ENCODE data around the gene TRIM50.

Gene TRIM50

GRCh38 chr7:73358590-73359275 lies 30.9 kb upstream of the TRIM50 start:
- ATAC-seq (ENCODE audit: low read depth): no peak
- Mint-ChIP-seq H3K4me3 (no peak overlapping the region), H3K36me3 (no peaks in the 10 kb centered on the region), H3K4me1 (peaks cover 5% of the 10 kb centered on the region), H3K9me3 (no peaks in the 10 kb centered on the region), H3K27me3 (peaks cover 12% of the 10 kb centered on the region), H3K27ac (no peak overlapping the region)
- DNase-seq (ENCODE audit: low spot score in 2 of 2): no peak

DNA sequence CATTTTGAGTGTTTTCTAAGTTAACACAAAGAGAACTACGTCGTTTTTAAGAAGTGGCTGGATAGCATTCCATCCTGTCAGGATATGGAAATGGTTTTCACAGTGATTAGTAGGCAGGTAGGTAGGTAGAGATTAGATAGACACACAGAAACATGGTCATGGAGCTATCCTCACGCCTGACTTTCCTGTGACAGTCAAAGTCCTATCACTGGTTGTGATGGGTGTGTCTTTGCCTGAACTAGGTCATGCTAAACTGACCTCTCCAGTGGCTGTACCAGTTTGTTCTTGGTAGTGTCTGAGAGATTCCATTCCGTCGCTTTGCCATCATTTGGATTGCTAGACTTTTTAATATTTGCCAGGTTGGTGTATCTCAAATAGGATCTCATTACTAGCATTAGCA lies 28.3 kb upstream of the TRIM50 start:
- Mint-ChIP-seq H3K9me3 (peaks cover 5% of the 10 kb centered on the region), H3K4me3 (no peak overlapping the region), H3K36me3 (peaks cover 3% of the 10 kb centered on the region), H3K27me3 (peaks cover 10% of the 10 kb centered on the region), H3K4me1 (peaks cover 5% of the 10 kb centered on the region), H3K27ac (no peak overlapping the region)
- DNase-seq (ENCODE audit: low spot score in 2 of 2): no peak
- ATAC-seq (ENCODE audit: low read depth): no peak

DNA sequence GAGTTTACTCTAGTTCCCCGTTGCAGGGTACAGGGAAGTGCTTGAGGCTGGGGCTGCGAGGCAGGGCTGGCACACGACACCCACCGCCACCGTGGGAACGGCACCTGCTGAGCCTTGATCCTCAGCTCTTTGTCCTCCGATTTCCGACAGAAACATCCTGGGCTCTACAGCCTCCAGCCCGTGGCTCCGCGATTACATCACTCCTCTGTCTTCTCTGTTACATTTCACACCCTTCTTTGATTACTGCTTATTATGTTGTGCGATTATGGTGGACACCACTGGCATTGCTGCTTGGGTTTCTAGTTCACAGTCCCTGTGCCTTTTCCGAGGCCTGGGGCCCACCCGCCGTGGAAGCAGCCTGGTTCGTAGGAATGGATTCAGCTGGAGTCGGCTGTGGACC lies 26.9 kb upstream of the TRIM50 start:
- no peak overlapping the region for H3K4me3 Mint-ChIP-seq
- peaks cover 3% of the 10 kb centered on the region for H3K36me3 Mint-ChIP-seq
- H3K27me3 Mint-ChIP-seq: peaks cover 6% of the 10 kb centered on the region
- no peak for ATAC-seq (ENCODE audit: low read depth)
- peaks cover 5% of the 10 kb centered on the region for H3K9me3 Mint-ChIP-seq
- no peak overlapping the region for H3K27ac Mint-ChIP-seq
- H3K4me1 Mint-ChIP-seq: peaks cover 5% of the 10 kb centered on the region
- DNase-seq (ENCODE audit: low spot score in 2 of 2): no peak

DNA sequence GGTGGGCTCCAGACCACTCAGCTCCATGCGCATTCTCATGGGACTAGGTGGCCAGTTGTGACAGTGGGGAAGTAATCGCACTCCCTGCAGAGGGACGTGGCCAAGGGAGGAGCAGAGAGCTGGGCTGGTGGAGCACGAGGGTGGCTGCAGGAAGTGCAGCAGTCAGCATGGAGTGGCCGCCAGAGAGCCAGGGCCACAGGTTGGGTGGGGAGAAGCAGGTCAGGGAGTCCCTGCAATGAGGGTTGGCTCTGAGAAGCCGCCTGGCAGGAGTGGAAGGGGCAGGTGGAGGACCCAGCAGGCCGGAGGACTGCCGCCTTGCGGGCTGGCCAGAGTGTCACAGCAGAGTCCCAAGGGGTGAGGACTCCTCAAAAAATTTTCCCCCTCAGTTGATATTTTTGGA lies 26.3 kb upstream of the TRIM50 start:
- no peak overlapping the region for H3K4me3 Mint-ChIP-seq
- H3K27ac Mint-ChIP-seq: no peak overlapping the region

DNA sequence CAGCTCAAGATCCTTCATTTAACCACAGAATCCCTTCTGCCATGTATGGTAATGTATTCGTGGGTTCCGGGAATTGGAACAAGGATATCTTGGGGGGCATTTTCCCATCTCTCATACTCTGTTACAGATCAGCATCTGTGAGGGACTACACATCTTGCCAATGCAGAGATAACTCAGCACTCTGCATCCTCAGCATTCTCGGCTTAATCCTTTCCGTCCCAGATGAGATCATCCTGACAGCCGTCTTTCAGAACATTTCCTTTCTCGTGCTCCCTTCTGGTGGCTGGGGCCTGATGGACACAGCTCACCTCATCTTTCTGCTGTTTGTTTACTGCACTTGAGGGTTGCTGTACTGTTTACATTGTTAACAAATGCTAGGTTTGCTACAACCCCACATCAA lies 25.4 kb upstream of the TRIM50 start:
- peaks cover 3% of the 10 kb centered on the region for H3K36me3 Mint-ChIP-seq
- DNase-seq (ENCODE audit: low spot score in 2 of 2) (no peak), ATAC-seq (ENCODE audit: low read depth) (no peak)
- H3K9me3 Mint-ChIP-seq: peaks cover 5% of the 10 kb centered on the region
- H3K27ac Mint-ChIP-seq: no peak overlapping the region
- no peaks in the 10 kb centered on the region for H3K4me1 Mint-ChIP-seq
- H3K27me3 Mint-ChIP-seq: peaks cover 1% of the 10 kb centered on the region
- H3K4me3 Mint-ChIP-seq: no peak overlapping the region

More for the DNA sequence above, 26.3 kb upstream of the TRIM50 start:
- Mint-ChIP-seq H3K36me3 (peaks cover 3% of the 10 kb centered on the region), H3K9me3 (peaks cover 5% of the 10 kb centered on the region), H3K27me3 (peaks cover 1% of the 10 kb centered on the region), H3K4me1 (peaks cover under 1% of the 10 kb centered on the region)
- no peak for DNase-seq (ENCODE audit: low spot score in 2 of 2)
- ATAC-seq (ENCODE audit: low read depth): no peak

GRCh38 chr7:73352784-73353183 lies 24.9 kb upstream of the TRIM50 start:
- DNase-seq (ENCODE audit: low spot score in 2 of 2) (no peak), ATAC-seq (ENCODE audit: low read depth) (no peak)
- peaks cover 5% of the 10 kb centered on the region for H3K9me3 Mint-ChIP-seq
- no peak overlapping the region for H3K27ac Mint-ChIP-seq
- peaks cover 2% of the 10 kb centered on the region for H3K27me3 Mint-ChIP-seq
- H3K36me3 Mint-ChIP-seq: peaks cover 3% of the 10 kb centered on the region
- no peaks in the 10 kb centered on the region for H3K4me1 Mint-ChIP-seq
- H3K4me3 Mint-ChIP-seq: no peak overlapping the region

- H3K27me3 Mint-ChIP-seq: peaks cover 2% of the 10 kb centered on the region
- H3K27ac Mint-ChIP-seq: no peak overlapping the region
- ATAC-seq (ENCODE audit: low read depth) (no peak), DNase-seq (ENCODE audit: low spot score in 2 of 2) (no peak)
- H3K4me1 Mint-ChIP-seq: no peaks in the 10 kb centered on the region
- H3K36me3 Mint-ChIP-seq: peaks cover 3% of the 10 kb centered on the region
- no peak overlapping the region for H3K4me3 Mint-ChIP-seq
- H3K9me3 Mint-ChIP-seq: peaks cover 5% of the 10 kb centered on the region
Measured at GRCh38 chr7:73351447-73352167, 23.7 kb upstream of the TRIM50 start.

GRCh38 chr7:73350306-73351068 lies 22.6 kb upstream of the TRIM50 start:
- no peaks in the 10 kb centered on the region for H3K4me1 Mint-ChIP-seq
- ATAC-seq (ENCODE audit: low read depth) (no peak), DNase-seq (ENCODE audit: low spot score in 2 of 2) (no peak)
- peaks cover 2% of the 10 kb centered on the region for H3K27me3 Mint-ChIP-seq
- no peak overlapping the region for H3K27ac Mint-ChIP-seq
- H3K4me3 Mint-ChIP-seq: no peak overlapping the region
- peaks cover 3% of the 10 kb centered on the region for H3K36me3 Mint-ChIP-seq
- peaks cover 5% of the 10 kb centered on the region for H3K9me3 Mint-ChIP-seq

DNA sequence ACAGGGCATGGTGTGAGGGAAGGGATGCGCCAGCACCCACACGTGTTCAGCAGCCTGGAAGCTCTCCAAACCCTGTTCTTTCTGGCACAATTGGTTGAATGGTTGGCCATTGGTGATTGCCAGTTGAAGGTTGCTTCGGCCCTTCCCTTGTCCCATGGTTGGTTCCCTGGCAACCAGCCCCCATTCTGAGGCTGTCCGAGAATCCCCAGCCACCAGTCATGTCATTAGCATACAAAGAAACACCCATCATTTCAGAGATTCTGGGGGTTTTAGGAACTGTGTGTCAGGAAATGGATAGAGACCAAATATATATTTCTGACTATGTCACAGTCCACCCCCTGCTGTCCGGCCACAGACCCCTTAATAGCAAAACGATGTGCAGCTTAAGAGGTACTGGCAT lies 21.9 kb upstream of the TRIM50 start:
- ATAC-seq (ENCODE audit: low read depth) (no peak), DNase-seq (ENCODE audit: low spot score in 2 of 2) (no peak)
- peaks cover 2% of the 10 kb centered on the region for H3K27me3 Mint-ChIP-seq
- H3K36me3 Mint-ChIP-seq: peaks cover 3% of the 10 kb centered on the region
- no peak overlapping the region for H3K4me3 Mint-ChIP-seq
- peaks cover 5% of the 10 kb centered on the region for H3K9me3 Mint-ChIP-seq
- no peaks in the 10 kb centered on the region for H3K4me1 Mint-ChIP-seq
- H3K27ac Mint-ChIP-seq: no peak overlapping the region

DNA sequence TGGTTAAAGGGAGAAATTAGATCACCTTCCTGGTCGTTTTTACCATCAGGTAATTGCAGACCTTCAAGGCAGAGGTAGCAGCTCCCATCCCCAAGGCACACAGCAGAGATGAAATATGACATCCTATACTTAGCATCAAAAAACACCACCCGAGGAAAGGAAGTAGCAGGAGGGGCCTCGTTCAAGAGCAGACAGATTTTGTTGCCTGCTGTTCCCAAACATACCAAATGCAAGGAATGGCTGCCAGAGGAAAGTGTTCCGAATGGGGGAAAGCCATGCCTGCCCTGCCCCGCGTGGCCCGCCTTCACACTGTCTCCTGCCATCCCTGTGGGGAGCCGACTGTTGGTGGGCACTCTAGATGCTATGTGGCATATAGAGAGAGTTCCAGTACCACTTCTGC lies 18.1 kb upstream of the TRIM50 start:
- ATAC-seq (ENCODE audit: low read depth) (no peak), DNase-seq (ENCODE audit: low spot score in 2 of 2) (no peak)
- Mint-ChIP-seq H3K4me3 (no peak overlapping the region), H3K36me3 (no peaks in the 10 kb centered on the region), H3K9me3 (no peaks in the 10 kb centered on the region), H3K27ac (no peak overlapping the region), H3K27me3 (peaks cover 8% of the 10 kb centered on the region), H3K4me1 (no peaks in the 10 kb centered on the region)

GRCh38 chr7:73345538-73345937 lies 17.7 kb upstream of the TRIM50 start:
- no peak for DNase-seq (ENCODE audit: low spot score in 2 of 2)
- no peaks in the 10 kb centered on the region for H3K4me1 Mint-ChIP-seq

DNA sequence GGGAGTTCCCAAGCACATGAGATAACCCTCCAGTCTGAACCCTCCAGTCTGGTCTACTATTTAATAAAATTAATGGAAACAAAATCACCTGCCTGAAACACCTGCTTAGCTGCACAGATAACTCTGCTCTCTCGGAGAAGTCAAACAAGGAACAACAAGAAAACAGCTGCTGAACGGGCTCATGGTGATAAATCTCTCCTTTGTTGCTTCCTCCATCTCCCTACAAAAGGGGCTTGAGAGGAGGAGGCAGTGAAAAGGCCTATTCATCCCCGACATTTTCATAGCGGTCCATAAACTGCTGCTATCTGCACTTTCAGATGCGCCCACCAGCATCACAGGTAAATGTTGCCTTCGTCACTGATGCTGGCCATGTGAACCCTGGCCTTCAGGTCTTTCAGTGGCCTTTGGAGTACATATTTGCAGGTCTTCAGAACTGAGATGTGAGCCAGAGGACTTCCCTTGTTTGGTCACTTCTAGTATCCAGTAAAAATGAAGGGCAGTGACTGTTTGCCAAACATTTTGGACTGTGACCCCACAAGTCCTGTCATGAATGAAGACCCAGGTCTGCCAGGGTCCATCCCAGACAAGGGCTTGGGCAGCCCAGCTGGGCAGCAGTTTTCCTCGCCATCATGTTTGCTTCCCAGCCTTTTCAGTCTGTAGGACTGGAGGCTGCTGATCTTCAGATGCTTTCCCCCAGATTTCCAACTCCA lies 15.9 kb upstream of the TRIM50 start:
- no peak for ATAC-seq (ENCODE audit: low read depth)
- Mint-ChIP-seq H3K9me3 (no peaks in the 10 kb centered on the region), H3K4me1 (peaks cover 3% of the 10 kb centered on the region), H3K27ac (no peak overlapping the region), H3K4me3 (no peak overlapping the region), H3K36me3 (no peaks in the 10 kb centered on the region), H3K27me3 (peaks cover 8% of the 10 kb centered on the region)
- DNase-seq (ENCODE audit: low spot score in 2 of 2): no peak

More at GRCh38 chr7:73345538-73345937, 17.7 kb upstream of the TRIM50 start:
- ATAC-seq (ENCODE audit: low read depth): no peak
- Mint-ChIP-seq H3K36me3 (no peaks in the 10 kb centered on the region), H3K27me3 (peaks cover 8% of the 10 kb centered on the region), H3K9me3 (no peaks in the 10 kb centered on the region), H3K4me3 (no peak overlapping the region), H3K27ac (no peak overlapping the region)

GRCh38 chr7:73342645-73343044 lies 14.8 kb upstream of the TRIM50 start:
- H3K9me3 Mint-ChIP-seq: no peaks in the 10 kb centered on the region
- ATAC-seq (ENCODE audit: low read depth) (no peak), DNase-seq (ENCODE audit: low spot score in 2 of 2) (no peak)

DNA sequence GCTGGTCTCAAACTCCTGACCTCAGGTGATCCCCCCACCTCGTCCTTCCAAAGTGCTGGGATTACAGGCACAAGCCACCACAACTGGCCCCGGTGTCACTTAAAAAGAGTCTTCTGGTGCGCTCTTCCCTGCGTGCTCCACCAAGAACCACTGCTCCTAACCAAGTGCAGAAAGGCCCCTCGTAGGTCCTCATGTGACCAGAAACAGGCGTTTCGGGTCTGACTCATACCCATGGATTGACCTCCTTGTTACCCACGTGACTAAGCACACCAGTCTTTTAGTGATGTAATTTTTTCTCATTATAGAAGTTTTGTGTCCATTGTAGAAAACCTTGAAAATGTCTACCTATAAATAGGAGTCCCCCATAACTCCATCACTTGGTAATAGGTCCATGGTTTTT lies 14.0 kb upstream of the TRIM50 start:
- Mint-ChIP-seq H3K4me1 (peaks cover 6% of the 10 kb centered on the region), H3K4me3 (no peak overlapping the region), H3K27ac (no peak overlapping the region), H3K36me3 (no peaks in the 10 kb centered on the region), H3K27me3 (peaks cover 7% of the 10 kb centered on the region), H3K9me3 (no peaks in the 10 kb centered on the region)
- DNase-seq (ENCODE audit: low spot score in 2 of 2) (no peak), ATAC-seq (ENCODE audit: low read depth) (no peak)

More at GRCh38 chr7:73342645-73343044, 14.8 kb upstream of the TRIM50 start:
- Mint-ChIP-seq H3K36me3 (no peaks in the 10 kb centered on the region), H3K27ac (no peak overlapping the region), H3K4me3 (no peak overlapping the region), H3K27me3 (peaks cover 7% of the 10 kb centered on the region), H3K4me1 (peaks cover 6% of the 10 kb centered on the region)
